Fibroblast of lung (primary cell): Measurements from ENCODE around the gene MPV17L2. TPM values are rescaled to one million over a fixed set of nuclear protein-coding genes. Genes with fewer than 3 reads are reported as not detected.

Source experiments
- DNase-seq, 2 donors: peaks; one replicate each; pipeline versions ENCODE4 v3.0.0 to v3.0.0-alpha.2; 2010; ENCODE audit warnings: low read depth in 2 of 2
- H2AFZ ChIP-seq: 2 replicates; pipeline ENCODE4 v1.5.1; 2012; ENCODE audit warnings: low read length, control low read depth, inconsistent platforms
- H3K27ac ChIP-seq: 2 replicates; pipeline ENCODE4 v1.5.1; 2011; ENCODE audit warnings: low read length, control low read depth; ENCODE audit not compliant: insufficient read depth
- H3K27me3 ChIP-seq: 2 replicates; pipeline ENCODE4 v1.5.1; 2011; ENCODE audit warnings: mild to moderate bottlenecking, low read length; ENCODE audit not compliant: control insufficient read depth, insufficient read depth
- H3K36me3 ChIP-seq: 2 replicates; pipeline ENCODE4 v1.5.1; 2011; ENCODE audit warnings: low read length; ENCODE audit not compliant: control insufficient read depth, insufficient read depth
- H3K4me1 ChIP-seq: 2 replicates; pipeline ENCODE4 v1.5.1; 2011; ENCODE audit warnings: low read length; ENCODE audit not compliant: control insufficient read depth, insufficient read depth; ENCODE audit errors: extremely low read depth
- H3K4me2 ChIP-seq: 2 replicates; pipeline ENCODE4 v1.5.1; 2011; ENCODE audit warnings: low read length, control low read depth; ENCODE audit not compliant: insufficient read depth; ENCODE audit errors: extremely low read depth
- H3K4me3 ChIP-seq, 4 experiments: fragments of 200-600 bp in 1 of 4; sonication (generic) in 1 of 4; replicated peaks in 1 of 4; 2 replicates each; pipeline ENCODE4 v1.5.1; 2011 to 2016; ENCODE audit warnings: low read length in 4 of 4, low read depth in 3 of 4, mild to moderate bottlenecking in 3 of 4, control low read depth in 2 of 4, inconsistent platforms in 1 of 4, mixed read lengths in 1 of 4; ENCODE audit not compliant: insufficient read depth in 1 of 4; ENCODE audit errors: control extremely low read depth in 1 of 4
- H3K79me2 ChIP-seq: 2 replicates; pipeline ENCODE4 v1.5.1; 2012; ENCODE audit warnings: mild to moderate bottlenecking, low read length, inconsistent platforms; ENCODE audit not compliant: control insufficient read depth, insufficient read depth
- H3K9ac ChIP-seq: 2 replicates; pipeline ENCODE4 v1.5.1; 2011; ENCODE audit warnings: mild to moderate bottlenecking, low read length, control low read depth; ENCODE audit not compliant: insufficient read depth
- H3K9me3 ChIP-seq: 2 replicates; pipeline ENCODE4 v1.5.1; 2012; ENCODE audit warnings: low read depth, low read length; ENCODE audit not compliant: control insufficient read depth, insufficient read depth
- H4K20me1 ChIP-seq: 2 replicates; pipeline ENCODE4 v1.5.1; 2011; ENCODE audit warnings: low read length; ENCODE audit not compliant: control insufficient read depth, insufficient read depth; ENCODE audit errors: extremely low read depth
- EZH2 ChIP-seq: IDR thresholded peaks from 2 replicates; pipeline ENCODE4 v1.5.1; 2012; ENCODE audit warnings: low read length, control low read depth, mild to moderate bottlenecking; ENCODE audit errors: missing control alignments
- polyA plus RNA-seq, 2 donors: library from polyadenylated mRNA; depleted of rRNA in 1 of 2; stranded (reverse) in 1 of 2; unstranded in 1 of 2; fragments of >200 nt; gene quantifications; 2 replicates each; pipeline ENCODE4 v1.2.1, GENCODE V29; 2011 to 2012; ENCODE audit warnings: missing spikeins in 1 of 2
- total RNA-seq: library from RNA; depleted of rRNA; stranded (reverse); fragments of >200 nt; gene quantifications from 2 replicates; pipeline ENCODE4 v1.2.1, GENCODE V29; 2014
- TF ChIP-seq, protein P1 (sequence below), 2 donors: IDR thresholded peaks in 1 of 2; conservative IDR thresholded peaks in 1 of 2; 1 replicate in 1 of 2; 2 replicates in 1 of 2; pipeline ENCODE4 v1.5.1; 2011 to 2012; ENCODE audit warnings: low read length in 2 of 2, control low read depth in 1 of 2, inconsistent platforms in 1 of 2, low read depth in 1 of 2, mild to moderate bottlenecking in 1 of 2

Gene MPV17L2
- total and polyA plus RNA-seq, 2 donors (not counting 1 experiment from before 2014, with no cell fraction given) = 4.1 to 9.4 TPM

DNA sequence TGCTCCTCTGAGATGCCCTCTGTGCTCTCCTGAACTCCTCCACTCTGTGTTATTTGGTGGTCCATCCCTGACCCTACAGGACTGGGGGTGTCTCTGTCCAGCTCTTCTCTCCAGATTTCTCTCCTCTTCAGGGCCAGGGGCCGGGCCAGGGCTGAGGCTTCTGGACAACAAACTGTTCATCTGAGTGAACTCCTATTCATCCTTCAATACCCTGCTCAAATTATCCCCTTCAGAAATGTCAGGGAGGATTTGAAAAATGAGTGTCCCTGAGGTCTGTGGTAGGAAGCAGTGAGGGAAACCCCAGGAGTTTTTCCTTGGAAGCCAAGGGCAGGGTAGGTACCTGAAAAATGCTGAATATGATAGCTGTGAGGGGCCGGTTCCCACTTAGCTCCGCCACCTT lies 25.6 kb downstream of the MPV17L2 start:
- H3K4me1 ChIP-seq = peaks cover 4% of the 10 kb centered on the region

DNA sequence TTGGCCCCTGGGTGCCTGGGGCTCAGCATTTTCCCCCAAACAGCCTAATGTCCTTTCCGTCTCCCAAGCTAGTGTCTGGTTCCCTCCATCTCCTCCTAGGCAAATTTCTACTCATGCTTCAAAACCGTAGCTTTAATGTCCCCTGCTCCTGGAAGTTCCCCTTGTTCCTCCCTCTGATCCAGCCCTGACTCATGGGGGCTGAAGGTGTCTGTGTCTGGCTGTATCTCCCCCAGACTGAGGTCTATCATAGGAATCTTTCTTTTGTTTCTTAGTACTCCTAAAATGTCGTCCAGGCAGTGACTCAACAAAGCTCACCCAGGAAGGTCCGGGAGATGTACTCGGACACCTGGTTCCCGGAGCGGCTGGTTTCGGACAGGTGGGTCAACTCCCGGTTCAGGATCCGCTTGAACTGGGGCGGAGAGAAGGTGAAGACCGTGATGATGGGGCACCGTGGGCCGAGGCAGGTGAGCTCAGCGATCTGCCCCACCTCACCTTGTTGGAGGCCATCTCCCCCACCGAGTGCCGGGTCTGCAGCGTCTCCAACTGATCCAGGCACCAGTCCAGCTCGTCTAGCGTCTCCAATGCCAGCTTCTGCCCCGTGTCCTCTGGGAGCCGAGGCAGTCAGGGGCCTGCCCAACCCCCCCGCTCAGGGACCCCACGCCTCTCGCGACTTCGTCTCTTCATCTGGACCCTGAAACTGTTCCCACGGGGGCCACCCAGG lies 27.1 kb downstream of the MPV17L2 start:
- Histone ChIP-seq H4K20me1 (no peaks in the 10 kb centered on the region), H2AFZ (no peak overlapping the region), H3K36me3 (no peaks in the 10 kb centered on the region), H3K4me1 (peaks cover 2% of the 10 kb centered on the region), H3K9me3 (no peaks in the 10 kb centered on the region), H3K27me3 (no peaks in the 10 kb centered on the region), H3K79me2 (no peaks in the 10 kb centered on the region), H3K9ac (no peak overlapping the region), H3K27ac (no peak overlapping the region), H3K4me3 (no peak overlapping the region), H3K4me2 (no peak overlapping the region)
- TF ChIP-seq, protein P1, sequence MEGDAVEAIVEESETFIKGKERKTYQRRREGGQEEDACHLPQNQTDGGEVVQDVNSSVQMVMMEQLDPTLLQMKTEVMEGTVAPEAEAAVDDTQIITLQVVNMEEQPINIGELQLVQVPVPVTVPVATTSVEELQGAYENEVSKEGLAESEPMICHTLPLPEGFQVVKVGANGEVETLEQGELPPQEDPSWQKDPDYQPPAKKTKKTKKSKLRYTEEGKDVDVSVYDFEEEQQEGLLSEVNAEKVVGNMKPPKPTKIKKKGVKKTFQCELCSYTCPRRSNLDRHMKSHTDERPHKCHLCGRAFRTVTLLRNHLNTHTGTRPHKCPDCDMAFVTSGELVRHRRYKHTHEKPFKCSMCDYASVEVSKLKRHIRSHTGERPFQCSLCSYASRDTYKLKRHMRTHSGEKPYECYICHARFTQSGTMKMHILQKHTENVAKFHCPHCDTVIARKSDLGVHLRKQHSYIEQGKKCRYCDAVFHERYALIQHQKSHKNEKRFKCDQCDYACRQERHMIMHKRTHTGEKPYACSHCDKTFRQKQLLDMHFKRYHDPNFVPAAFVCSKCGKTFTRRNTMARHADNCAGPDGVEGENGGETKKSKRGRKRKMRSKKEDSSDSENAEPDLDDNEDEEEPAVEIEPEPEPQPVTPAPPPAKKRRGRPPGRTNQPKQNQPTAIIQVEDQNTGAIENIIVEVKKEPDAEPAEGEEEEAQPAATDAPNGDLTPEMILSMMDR (conservative IDR thresholded peaks at IDR 0.05 in 1 of 2, IDR thresholded peaks at IDR 0.05 in 1 of 2; ENCODE audit: low read depth in 1 of 2, low read length in 2 of 2) = no peak
- no peak for TF ChIP-seq EZH2
- no peak for DNase-seq

More for the DNA sequence above, 25.6 kb downstream of the MPV17L2 start:
- Histone ChIP-seq H2AFZ (no peak overlapping the region), H4K20me1 (no peaks in the 10 kb centered on the region), H3K9me3 (no peaks in the 10 kb centered on the region), H3K4me2 (no peak overlapping the region), H3K79me2 (no peaks in the 10 kb centered on the region), H3K4me3 (no peak overlapping the region), H3K27me3 (no peaks in the 10 kb centered on the region), H3K9ac (no peak overlapping the region), H3K36me3 (no peaks in the 10 kb centered on the region), H3K27ac (no peak overlapping the region)
- TF ChIP-seq EZH2 = no peak
- TF ChIP-seq, protein P1 (conservative IDR thresholded peaks at IDR 0.05 in 1 of 2, IDR thresholded peaks at IDR 0.05 in 1 of 2; ENCODE audit: low read depth in 1 of 2, low read length in 2 of 2) = no peak
- DNase-seq = no peak

DNA sequence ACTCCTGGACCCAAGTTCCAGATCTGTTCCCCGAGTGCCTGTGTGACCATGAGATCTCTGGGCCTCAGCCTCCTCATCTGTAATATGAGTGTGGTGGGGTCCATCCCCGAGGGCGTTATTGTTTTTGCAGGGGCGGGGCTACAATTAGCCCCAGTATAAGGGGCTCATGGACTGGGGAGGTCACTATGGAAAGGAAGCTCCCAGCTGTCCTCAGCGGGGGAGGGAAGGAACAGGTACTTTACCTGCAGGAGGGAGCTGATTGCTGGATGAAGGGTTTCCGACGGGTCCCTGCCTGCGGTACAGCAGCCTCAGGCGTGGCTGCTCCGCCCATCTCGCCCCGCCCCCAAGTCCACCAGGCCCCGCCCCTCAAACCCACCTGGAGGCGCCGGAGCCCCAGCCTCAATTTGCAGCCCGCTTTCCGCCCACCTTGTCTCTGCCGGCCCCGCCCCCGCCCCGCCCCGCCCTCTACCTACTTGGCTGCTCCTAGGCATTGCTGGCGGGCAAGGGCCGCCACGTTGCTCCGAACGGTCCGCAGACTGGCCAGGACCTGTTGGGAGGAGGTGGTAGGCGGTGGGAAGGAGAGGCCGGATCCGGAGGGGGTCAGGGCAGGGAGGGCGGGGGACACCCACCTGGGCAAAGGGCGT lies 27.7 kb downstream of the MPV17L2 start:
- Histone ChIP-seq H3K9ac (no peak overlapping the region), H3K4me2 (no peak overlapping the region), H4K20me1 (no peaks in the 10 kb centered on the region), H3K4me1 (no peaks in the 10 kb centered on the region), H3K36me3 (no peaks in the 10 kb centered on the region), H3K27ac (no peak overlapping the region), H3K4me3 (no peak overlapping the region), H3K27me3 (no peaks in the 10 kb centered on the region), H3K79me2 (no peaks in the 10 kb centered on the region), H2AFZ (no peak overlapping the region), H3K9me3 (no peaks in the 10 kb centered on the region)
- TF ChIP-seq, protein P1 (conservative IDR thresholded peaks at IDR 0.05 in 1 of 2, IDR thresholded peaks at IDR 0.05 in 1 of 2; ENCODE audit: low read depth in 1 of 2, low read length in 2 of 2) = no peak
- TF ChIP-seq EZH2 = no peak
- no peak for DNase-seq
